Testis (tissue), 3 donors: ENCODE measurements around the gene MMS19. TPM values are rescaled to one million over a fixed set of nuclear protein-coding genes. Genes with fewer than 3 reads are reported as not detected.

Experiments used
- DNase-seq: peaks from one replicate; pipeline ENCODE4 v3.0.0-alpha.2; 2019
- H3K27ac ChIP-seq, 2 donors: fragments of 200-600 bp; sonication (generic); one replicate each; pipeline ENCODE4 v1.5.1; 2019
- H3K27me3 ChIP-seq: fragments of 200-600 bp; sonication (generic); one replicate; pipeline ENCODE4 v1.5.1; 2019
- H3K36me3 ChIP-seq: fragments of 200-600 bp; sonication (generic); one replicate; pipeline ENCODE4 v1.5.1; 2017; ENCODE audit warnings: low read depth; ENCODE audit errors: missing control alignments
- H3K4me1 ChIP-seq: fragments of 200-600 bp; sonication (generic); one replicate; pipeline ENCODE4 v1.5.1; 2019
- H3K4me3 ChIP-seq, 2 donors: fragments of 200-600 bp; sonication (generic); one replicate each; pipeline ENCODE4 v1.5.1; 2017 to 2019
- H3K9me3 ChIP-seq: fragments of 200-600 bp; sonication (generic); one replicate; pipeline ENCODE4 v1.5.1; 2017
- POLR2A ChIP-seq: fragments of 450-650 bp; IDR thresholded peaks from one replicate; pipeline ENCODE4 v1.6.1; 2017; ENCODE audit warnings: antibody characterized with exemption, mild to moderate bottlenecking, moderate library complexity
- WGBS, 2 donors: methylation state at CpG; one replicate each; pipeline ENCODE4 v1.1.5; 2018; 5-methylcytosine and 5-hydroxymethylcytosine counted together
- intact Hi-C: fragments of 100-400 bp; cut with DNase I; formaldehyde crosslinking; loops from one replicate; pipeline ENCODE4 v1.15.1; 2023; ENCODE audit warnings: low total_unique reads
- polyA plus RNA-seq: library from polyadenylated mRNA; stranded (reverse); fragments of 350-450 nt; fragmentation: Illumina TruSeq; extraction: RNeasy Lipid Tissue Mini Kit (QIAGEN cat#74804); gene quantifications from one replicate; pipeline ENCODE4 v1.2.3, GENCODE V29; 2014; ENCODE audit warnings: low read depth, low replicate concordance; ENCODE audit not compliant: insufficient read depth
- total RNA-seq, 2 donors: library from RNA; depleted of rRNA; stranded (reverse); fragments of >200 nt; gene quantifications; one replicate each; pipeline ENCODE4 v1.2.3, GENCODE V29; 2016
- TF ChIP-seq, protein P1 (sequence below), 3 experiments: fragments of 450-650 bp in 2 of 3; fragments of 200-600 bp in 1 of 3; sonication (generic) in 1 of 3; IDR thresholded peaks; one replicate each; pipeline ENCODE4 v1.5.1; 2016 to 2019; ENCODE audit warnings: antibody characterized with exemption in 3 of 3, mild to moderate bottlenecking in 2 of 3, moderate library complexity in 1 of 3

Gene MMS19
- total and polyA plus RNA-seq, 3 donors from 2014 or later: 109 to 253 (median 206) TPM

GRCh38 chr10:97466755-97467154 is 31.5 kb downstream of the MMS19 start:
- TF ChIP-seq, protein P1, sequence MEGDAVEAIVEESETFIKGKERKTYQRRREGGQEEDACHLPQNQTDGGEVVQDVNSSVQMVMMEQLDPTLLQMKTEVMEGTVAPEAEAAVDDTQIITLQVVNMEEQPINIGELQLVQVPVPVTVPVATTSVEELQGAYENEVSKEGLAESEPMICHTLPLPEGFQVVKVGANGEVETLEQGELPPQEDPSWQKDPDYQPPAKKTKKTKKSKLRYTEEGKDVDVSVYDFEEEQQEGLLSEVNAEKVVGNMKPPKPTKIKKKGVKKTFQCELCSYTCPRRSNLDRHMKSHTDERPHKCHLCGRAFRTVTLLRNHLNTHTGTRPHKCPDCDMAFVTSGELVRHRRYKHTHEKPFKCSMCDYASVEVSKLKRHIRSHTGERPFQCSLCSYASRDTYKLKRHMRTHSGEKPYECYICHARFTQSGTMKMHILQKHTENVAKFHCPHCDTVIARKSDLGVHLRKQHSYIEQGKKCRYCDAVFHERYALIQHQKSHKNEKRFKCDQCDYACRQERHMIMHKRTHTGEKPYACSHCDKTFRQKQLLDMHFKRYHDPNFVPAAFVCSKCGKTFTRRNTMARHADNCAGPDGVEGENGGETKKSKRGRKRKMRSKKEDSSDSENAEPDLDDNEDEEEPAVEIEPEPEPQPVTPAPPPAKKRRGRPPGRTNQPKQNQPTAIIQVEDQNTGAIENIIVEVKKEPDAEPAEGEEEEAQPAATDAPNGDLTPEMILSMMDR (IDR thresholded peaks at IDR 0.05): no peak
- no peak for TF ChIP-seq POLR2A
- 85 to 93% methylated on average over 1 to 4 of the region's 4 CpGs for WGBS, 2 donors
- no peaks in the 10 kb centered on the region for H3K36me3 ChIP-seq
- H3K4me3 ChIP-seq: no peak overlapping the region
- intact Hi-C loops: loop anchor here (10.0 kb wide), 1 partner anchor 78 kb away; no protein-coding TSS in a partner anchor
- H3K9me3 ChIP-seq: no peaks in the 10 kb centered on the region
- DNase-seq: no peak
- H3K27me3 ChIP-seq: no peaks in the 10 kb centered on the region
- H3K4me1 ChIP-seq: no peaks in the 10 kb centered on the region
- no peak overlapping the region for H3K27ac ChIP-seq

DNA sequence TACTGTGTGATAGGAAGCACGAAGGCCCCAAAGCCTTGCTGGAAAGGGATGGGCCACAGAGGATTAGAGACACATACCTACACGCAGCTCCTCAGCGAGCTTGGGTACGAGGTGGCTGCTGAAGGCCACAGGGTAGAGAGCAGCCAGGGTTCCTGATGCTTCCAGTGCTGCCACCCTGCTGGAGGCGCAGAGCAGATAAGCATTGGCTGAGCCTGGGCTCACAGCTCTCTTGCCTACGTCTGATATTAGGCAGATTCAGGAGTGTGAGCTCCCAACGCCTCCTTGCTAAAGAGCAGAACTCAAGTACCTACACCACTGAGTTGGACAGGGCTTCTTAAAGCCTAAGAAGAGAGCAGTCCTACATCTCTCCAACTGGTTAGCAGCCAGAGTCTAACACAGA is 32.2 kb downstream of the MMS19 start:
- TF ChIP-seq, protein P1 (IDR thresholded peaks at IDR 0.05): no peak
- TF ChIP-seq POLR2A: no peak
- H3K4me3 ChIP-seq: no peak overlapping the region
- intact Hi-C loops: loop anchor here (10.0 kb wide), 1 partner anchor 79 kb away; no protein-coding TSS in a partner anchor
- H3K9me3 ChIP-seq: no peaks in the 10 kb centered on the region
- WGBS, 2 donors: 57 to 79% methylated on average over 7 of the region's 7 CpGs
- no peak for DNase-seq
- no peak overlapping the region for H3K27ac ChIP-seq
- H3K27me3 ChIP-seq: no peaks in the 10 kb centered on the region
- no peaks in the 10 kb centered on the region for H3K4me1 ChIP-seq
- no peaks in the 10 kb centered on the region for H3K36me3 ChIP-seq

GRCh38 chr10:97464226-97464625 is 34.0 kb downstream of the MMS19 start:
- TF ChIP-seq, protein P1 (IDR thresholded peaks at IDR 0.05): no peak
- TF ChIP-seq POLR2A: no peak
- H3K9me3 ChIP-seq: no peaks in the 10 kb centered on the region
- no peak overlapping the region for H3K4me3 ChIP-seq
- no peaks in the 10 kb centered on the region for H3K27me3 ChIP-seq
- WGBS, 2 donors: 60% methylated on average over 1 of the region's 1 CpG
- H3K36me3 ChIP-seq: no peaks in the 10 kb centered on the region
- no peak overlapping the region for H3K27ac ChIP-seq
- no peak for DNase-seq
- intact Hi-C loops: loop anchor here (10.0 kb wide), 1 partner anchor 81 kb away; no protein-coding TSS in a partner anchor
- no peaks in the 10 kb centered on the region for H3K4me1 ChIP-seq

GRCh38 chr10:97463363-97464132 is 34.7 kb downstream of the MMS19 start:
- WGBS, 2 donors: 70 to 76% methylated on average over 4 of the region's 4 CpGs
- H3K27ac ChIP-seq: no peak overlapping the region
- H3K4me3 ChIP-seq: no peak overlapping the region
- no peaks in the 10 kb centered on the region for H3K36me3 ChIP-seq
- intact Hi-C loops: loop anchor here (10.0 kb wide), 1 partner anchor 81 kb away; no protein-coding TSS in a partner anchor
- peak; percentile 50 for DNase-seq
- no peaks in the 10 kb centered on the region for H3K9me3 ChIP-seq
- TF ChIP-seq, protein P1 (IDR thresholded peaks at IDR 0.05): peak; percentile 78 to 88 (median 85)
- no peak for TF ChIP-seq POLR2A
- no peaks in the 10 kb centered on the region for H3K4me1 ChIP-seq
- no peaks in the 10 kb centered on the region for H3K27me3 ChIP-seq
